ENCODE measurements around the gene RAPGEF4.

RAPGEF4 gene

DNA sequence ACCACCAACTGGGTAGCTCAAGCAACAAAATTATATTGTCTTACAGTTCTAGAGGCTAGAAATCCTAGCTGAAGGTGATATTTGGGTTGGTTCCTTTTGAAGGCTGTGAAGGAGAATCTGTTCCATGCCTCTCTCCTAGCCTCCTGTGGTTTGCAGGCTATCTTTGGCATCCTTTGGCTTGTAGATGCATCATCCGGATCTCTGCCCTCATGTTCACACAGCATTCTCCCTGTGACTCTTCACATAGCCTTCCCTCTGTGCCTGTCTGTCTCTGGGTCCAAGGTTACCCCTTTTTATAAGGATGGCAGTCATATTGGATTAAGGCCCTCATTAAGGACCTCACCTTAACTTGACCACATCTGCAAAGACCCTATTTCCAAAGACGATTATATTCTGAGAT is 261.4 kb downstream of the RAPGEF4 start:
- Histone ChIP-seq H3K27me3 (ENCODE audit: insufficient read depth, low read length) (no peaks in the 10 kb centered on the region), H3K4me3 (ENCODE audit: low read depth, low read length) (no peak overlapping the region), H3K27ac (ENCODE audit: low read depth, low read length) (peak overlapping the region; percentile 44; the same call in 1 of the 2 replicates), H2AFZ (ENCODE audit: low read length, unreplicated experiment) (peak overlapping the region; percentile 7), H3K36me3 (ENCODE audit: insufficient read depth, low read length) (no peaks in the 10 kb centered on the region), H3K79me2 (ENCODE audit: control insufficient read depth, insufficient read depth, low read length, unreplicated experiment) (no peaks in the 10 kb centered on the region), H3K4me1 (ENCODE audit: control insufficient read depth, insufficient read depth, low read length, unreplicated experiment) (peaks cover 21% of the 10 kb centered on the region)

DNA sequence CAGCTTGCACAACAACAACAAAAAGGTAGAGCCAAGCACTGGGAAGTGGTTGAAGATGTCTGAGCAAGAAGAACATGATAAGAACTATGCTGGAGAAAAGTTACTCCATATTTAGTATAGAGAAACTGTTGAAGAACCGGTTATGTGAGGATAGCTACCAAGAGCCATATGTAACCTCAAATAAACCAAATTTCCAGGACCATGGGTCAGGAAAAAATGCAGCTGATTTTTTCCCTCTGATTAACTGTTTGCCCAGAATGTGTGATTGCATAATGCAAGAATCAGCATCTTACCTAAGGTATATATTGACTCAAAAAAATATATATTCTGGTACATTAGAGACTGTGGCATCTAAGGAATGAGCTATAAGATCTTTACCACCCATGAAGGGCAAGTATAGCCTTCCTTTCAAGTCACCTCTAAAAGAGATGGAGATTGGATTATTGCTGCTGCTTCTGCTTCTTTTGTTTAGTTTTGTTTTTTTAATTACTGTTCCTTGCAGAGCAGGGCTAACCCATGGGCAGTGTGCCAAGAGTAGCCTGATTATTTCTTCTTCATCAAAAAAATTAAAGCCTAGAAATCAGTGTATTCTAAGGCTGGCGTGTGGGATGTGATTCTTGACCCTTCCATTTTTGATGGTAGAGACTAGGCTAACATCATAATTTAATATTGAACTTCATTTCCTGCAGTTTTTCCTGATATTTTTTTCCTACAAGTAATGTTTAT is 263.1 kb downstream of the RAPGEF4 start:
- Histone ChIP-seq H3K4me3 (ENCODE audit: low read depth, low read length) (no peak overlapping the region), H2AFZ (ENCODE audit: low read length, unreplicated experiment) (no peak overlapping the region)

DNA sequence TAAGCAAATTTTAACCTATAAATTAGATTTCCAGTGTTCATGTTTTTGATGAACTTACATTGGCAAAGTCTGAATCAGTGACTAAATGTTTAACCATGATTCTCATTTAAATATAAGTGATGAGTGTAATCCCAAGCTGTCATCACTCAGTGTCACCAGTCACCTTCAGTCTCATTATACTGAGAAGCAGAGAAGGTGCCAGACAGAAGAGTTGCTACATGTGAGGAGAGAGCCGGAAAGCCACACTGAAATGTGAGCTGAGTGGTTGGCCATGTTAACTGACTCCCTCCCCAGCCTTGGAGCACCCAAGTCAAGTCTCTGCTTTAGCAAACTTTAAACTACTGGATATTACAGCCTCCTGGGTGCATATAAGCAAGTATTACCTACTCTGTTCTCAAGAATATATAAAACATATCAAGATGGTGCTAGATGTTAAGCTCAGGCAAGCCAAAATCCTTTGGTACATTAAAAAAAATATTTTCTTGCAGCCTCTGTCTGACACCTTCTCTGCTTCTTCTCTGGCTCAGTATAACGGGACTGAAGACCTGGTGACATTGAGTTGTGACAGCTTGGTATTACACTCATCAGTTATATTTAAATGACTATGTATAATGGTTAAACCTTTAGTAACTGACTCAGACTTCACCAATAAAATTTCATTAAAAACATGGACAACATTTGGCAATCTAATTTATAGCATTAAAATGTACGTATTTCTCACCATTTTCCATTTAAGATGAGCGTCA is 264.2 kb downstream of the RAPGEF4 start:
- Histone ChIP-seq H3K79me2 (ENCODE audit: control insufficient read depth, insufficient read depth, low read length, unreplicated experiment) (no peaks in the 10 kb centered on the region), H3K36me3 (ENCODE audit: insufficient read depth, low read length) (no peaks in the 10 kb centered on the region), H3K4me3 (ENCODE audit: low read depth, low read length) (no peak overlapping the region), H3K27ac (ENCODE audit: low read depth, low read length) (no peak overlapping the region), H3K27me3 (ENCODE audit: insufficient read depth, low read length) (no peaks in the 10 kb centered on the region), H3K4me1 (ENCODE audit: control insufficient read depth, insufficient read depth, low read length, unreplicated experiment) (peaks cover 21% of the 10 kb centered on the region), H2AFZ (ENCODE audit: low read length, unreplicated experiment) (no peak overlapping the region)

More for the DNA sequence above, 263.1 kb downstream of the RAPGEF4 start:
- Histone ChIP-seq H3K79me2 (ENCODE audit: control insufficient read depth, insufficient read depth, low read length, unreplicated experiment) (no peaks in the 10 kb centered on the region), H3K36me3 (ENCODE audit: insufficient read depth, low read length) (no peaks in the 10 kb centered on the region), H3K27me3 (ENCODE audit: insufficient read depth, low read length) (no peaks in the 10 kb centered on the region), H3K4me1 (ENCODE audit: control insufficient read depth, insufficient read depth, low read length, unreplicated experiment) (peaks cover 21% of the 10 kb centered on the region), H3K27ac (ENCODE audit: low read depth, low read length) (no peak overlapping the region)

DNA sequence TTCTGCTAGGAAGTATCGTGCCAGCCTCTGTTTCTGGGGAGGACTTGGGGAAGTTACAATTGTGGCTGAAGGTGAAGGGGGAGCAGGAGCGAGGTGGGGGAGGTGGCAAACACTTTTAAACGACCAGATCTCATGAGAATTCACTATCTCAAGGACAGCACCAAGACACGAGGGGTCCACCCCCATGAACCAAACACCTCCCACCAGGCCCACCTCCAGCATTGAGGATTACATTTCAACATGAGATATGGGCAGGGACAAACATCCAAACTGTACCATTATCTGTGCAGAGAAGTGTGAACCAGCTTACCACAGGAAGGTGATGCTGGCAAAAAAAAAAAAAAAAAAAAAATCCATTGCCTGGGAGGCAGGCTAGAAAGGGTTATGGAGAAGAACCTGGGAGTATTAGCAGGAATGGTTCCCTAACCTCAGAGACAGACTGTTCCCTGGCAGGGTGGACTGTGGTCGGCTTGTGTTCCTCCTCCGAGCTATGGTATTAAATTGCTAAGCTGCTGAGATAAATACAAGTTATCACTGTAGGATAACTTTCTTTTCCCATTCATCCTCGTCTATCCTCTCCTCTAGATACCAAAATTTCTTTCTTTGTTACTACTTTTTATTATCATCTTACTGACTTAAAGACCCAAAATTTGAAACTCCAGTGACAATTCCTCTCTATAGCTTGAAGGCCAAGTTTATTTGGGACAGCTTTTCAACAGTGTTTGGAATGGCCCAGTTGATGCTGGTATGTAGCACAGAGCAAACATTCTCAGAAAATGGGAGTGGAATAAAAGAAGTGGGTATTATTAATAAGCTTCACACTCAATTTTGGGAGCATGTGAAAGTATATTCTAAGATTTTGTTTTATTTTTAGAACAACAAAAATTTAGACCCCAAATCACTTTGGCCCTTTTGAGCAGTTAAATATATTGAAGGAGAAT is 266.3 kb downstream of the RAPGEF4 start:
- Histone ChIP-seq H3K27ac (ENCODE audit: low read depth, low read length) (no peak overlapping the region), H3K4me3 (ENCODE audit: low read depth, low read length) (no peak overlapping the region), H3K27me3 (ENCODE audit: insufficient read depth, low read length) (no peaks in the 10 kb centered on the region), H3K79me2 (ENCODE audit: control insufficient read depth, insufficient read depth, low read length, unreplicated experiment) (no peaks in the 10 kb centered on the region), H3K4me1 (ENCODE audit: control insufficient read depth, insufficient read depth, low read length, unreplicated experiment) (peaks cover 3% of the 10 kb centered on the region), H3K36me3 (ENCODE audit: insufficient read depth, low read length) (no peaks in the 10 kb centered on the region), H2AFZ (ENCODE audit: low read length, unreplicated experiment) (no peak overlapping the region)

DNA sequence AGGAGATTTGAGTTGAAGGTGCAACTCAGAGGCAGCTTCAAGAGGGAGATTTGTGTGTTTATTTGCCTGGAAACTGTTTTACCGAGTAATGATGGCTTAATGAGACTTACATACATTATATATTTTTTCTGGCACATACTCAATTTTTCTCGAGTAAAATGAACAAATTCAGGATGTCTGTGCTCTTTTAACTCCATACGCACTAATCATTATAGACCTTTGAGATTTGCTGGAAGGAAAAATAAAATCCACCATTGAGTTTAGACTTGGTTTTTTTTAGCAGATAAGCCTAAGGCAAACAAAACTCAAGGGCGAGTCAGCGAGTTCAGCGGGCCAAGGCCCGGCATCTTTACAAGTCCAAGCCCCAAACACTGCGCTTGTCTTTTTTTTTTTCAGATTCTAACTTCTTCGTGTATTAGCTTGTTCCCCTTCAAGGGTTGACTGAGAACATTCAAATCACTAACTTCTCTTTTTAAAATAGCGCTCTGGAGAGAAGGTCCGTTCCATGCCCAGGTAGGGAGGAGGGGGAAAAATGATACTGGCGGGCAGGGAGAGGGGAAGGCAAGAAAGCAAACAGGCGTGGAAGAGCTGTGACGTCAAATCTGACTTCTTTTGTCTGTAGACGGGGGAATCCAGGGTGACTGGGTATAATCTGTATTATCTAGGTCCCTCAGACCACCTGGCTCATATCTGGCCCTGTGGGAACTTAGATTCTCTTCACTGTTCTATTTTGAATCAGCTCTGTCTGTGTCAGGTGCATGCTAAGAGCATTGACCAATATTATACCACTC is 267.3 kb downstream of the RAPGEF4 start:
- H3K36me3 ChIP-seq (ENCODE audit: insufficient read depth, low read length), result no peaks in the 10 kb centered on the region
- no peaks in the 10 kb centered on the region for H3K79me2 ChIP-seq (ENCODE audit: control insufficient read depth, insufficient read depth, low read length, unreplicated experiment)
- H3K27ac ChIP-seq (ENCODE audit: low read depth, low read length), result no peak overlapping the region
- no peaks in the 10 kb centered on the region for H3K4me1 ChIP-seq (ENCODE audit: control insufficient read depth, insufficient read depth, low read length, unreplicated experiment)
- no peaks in the 10 kb centered on the region for H3K27me3 ChIP-seq (ENCODE audit: insufficient read depth, low read length)
- no peak overlapping the region for H3K4me3 ChIP-seq (ENCODE audit: low read depth, low read length)
- H2AFZ ChIP-seq (ENCODE audit: low read length, unreplicated experiment), result no peak overlapping the region

DNA sequence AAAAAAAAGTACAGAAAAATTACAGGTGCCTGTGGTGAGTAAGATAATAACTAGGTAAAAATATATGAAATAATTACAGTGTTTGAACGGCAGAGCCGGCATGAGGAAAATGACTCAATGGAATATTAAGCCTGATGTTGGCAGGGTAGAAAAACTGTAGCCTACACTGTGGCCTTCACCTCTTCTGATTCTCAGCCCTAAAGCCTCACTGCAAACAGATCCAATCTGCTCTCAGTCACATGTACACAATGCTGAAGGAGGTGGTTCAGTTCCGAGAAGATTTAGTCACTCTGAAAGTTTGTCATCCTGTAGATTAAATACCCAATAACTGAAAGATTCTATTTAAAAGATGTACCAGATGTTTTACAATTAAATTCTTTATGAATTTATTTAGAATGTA is 273.1 kb downstream of the RAPGEF4 start:
- Histone ChIP-seq H3K4me3 (ENCODE audit: low read depth, low read length) (no peak overlapping the region), H2AFZ (ENCODE audit: low read length, unreplicated experiment) (no peak overlapping the region), H3K36me3 (ENCODE audit: insufficient read depth, low read length) (no peaks in the 10 kb centered on the region), H3K27ac (ENCODE audit: low read depth, low read length) (no peak overlapping the region), H3K27me3 (ENCODE audit: insufficient read depth, low read length) (no peaks in the 10 kb centered on the region), H3K4me1 (ENCODE audit: control insufficient read depth, insufficient read depth, low read length, unreplicated experiment) (no peaks in the 10 kb centered on the region), H3K79me2 (ENCODE audit: control insufficient read depth, insufficient read depth, low read length, unreplicated experiment) (no peaks in the 10 kb centered on the region)

DNA sequence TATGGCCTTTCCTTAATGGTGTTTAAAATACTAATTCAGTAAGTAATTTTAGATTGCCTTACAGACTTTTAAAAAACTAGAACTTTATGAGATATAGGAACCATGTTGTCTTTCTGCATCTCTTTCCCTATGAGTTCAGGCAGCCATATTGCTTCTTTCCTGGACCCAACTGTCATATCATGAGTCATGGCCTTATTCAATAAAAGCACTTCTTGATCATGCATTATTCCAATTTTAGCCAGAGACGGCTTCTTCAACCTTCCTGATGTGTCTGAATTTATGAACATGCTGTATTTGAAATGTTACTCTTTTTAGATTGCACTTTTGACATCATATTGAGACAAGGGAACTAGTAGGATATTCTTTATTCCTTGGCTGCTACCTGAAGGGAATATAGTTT is 274.6 kb downstream of the RAPGEF4 start:
- Histone ChIP-seq H3K4me1 (ENCODE audit: control insufficient read depth, insufficient read depth, low read length, unreplicated experiment) (no peaks in the 10 kb centered on the region), H2AFZ (ENCODE audit: low read length, unreplicated experiment) (no peak overlapping the region), H3K27me3 (ENCODE audit: insufficient read depth, low read length) (peaks cover 6% of the 10 kb centered on the region), H3K36me3 (ENCODE audit: insufficient read depth, low read length) (no peaks in the 10 kb centered on the region), H3K4me3 (ENCODE audit: low read depth, low read length) (no peak overlapping the region), H3K27ac (ENCODE audit: low read depth, low read length) (no peak overlapping the region), H3K79me2 (ENCODE audit: control insufficient read depth, insufficient read depth, low read length, unreplicated experiment) (no peaks in the 10 kb centered on the region)

DNA sequence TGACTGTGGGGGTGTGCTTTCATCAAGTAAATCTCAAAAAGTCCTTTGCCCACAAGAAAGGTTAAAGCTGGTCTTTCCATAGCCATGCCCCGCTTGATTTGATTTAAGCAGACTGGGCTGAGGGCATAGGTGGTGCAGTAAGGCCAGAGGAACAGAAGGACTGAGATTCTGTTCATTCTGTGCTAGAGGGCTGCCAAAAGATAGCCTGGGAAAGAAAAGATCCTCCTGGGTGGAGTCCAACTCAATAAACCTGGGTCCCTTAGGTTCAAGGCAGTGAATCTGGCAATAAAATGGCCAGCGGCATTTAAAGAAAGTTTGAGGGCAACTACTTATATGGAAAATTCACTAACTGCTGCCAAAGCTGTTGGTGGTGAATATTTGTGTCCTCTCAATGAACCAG is 280.8 kb downstream of the RAPGEF4 start:
- H3K4me3 ChIP-seq (ENCODE audit: low read depth, low read length), result no peak overlapping the region
- H3K27me3 ChIP-seq (ENCODE audit: insufficient read depth, low read length), result peaks cover 10% of the 10 kb centered on the region
- H2AFZ ChIP-seq (ENCODE audit: low read length, unreplicated experiment), result no peak overlapping the region
- H3K27ac ChIP-seq (ENCODE audit: low read depth, low read length), result no peak overlapping the region
- H3K4me1 ChIP-seq (ENCODE audit: control insufficient read depth, insufficient read depth, low read length, unreplicated experiment), result no peaks in the 10 kb centered on the region
- H3K79me2 ChIP-seq (ENCODE audit: control insufficient read depth, insufficient read depth, low read length, unreplicated experiment), result no peaks in the 10 kb centered on the region
- no peaks in the 10 kb centered on the region for H3K36me3 ChIP-seq (ENCODE audit: insufficient read depth, low read length)

DNA sequence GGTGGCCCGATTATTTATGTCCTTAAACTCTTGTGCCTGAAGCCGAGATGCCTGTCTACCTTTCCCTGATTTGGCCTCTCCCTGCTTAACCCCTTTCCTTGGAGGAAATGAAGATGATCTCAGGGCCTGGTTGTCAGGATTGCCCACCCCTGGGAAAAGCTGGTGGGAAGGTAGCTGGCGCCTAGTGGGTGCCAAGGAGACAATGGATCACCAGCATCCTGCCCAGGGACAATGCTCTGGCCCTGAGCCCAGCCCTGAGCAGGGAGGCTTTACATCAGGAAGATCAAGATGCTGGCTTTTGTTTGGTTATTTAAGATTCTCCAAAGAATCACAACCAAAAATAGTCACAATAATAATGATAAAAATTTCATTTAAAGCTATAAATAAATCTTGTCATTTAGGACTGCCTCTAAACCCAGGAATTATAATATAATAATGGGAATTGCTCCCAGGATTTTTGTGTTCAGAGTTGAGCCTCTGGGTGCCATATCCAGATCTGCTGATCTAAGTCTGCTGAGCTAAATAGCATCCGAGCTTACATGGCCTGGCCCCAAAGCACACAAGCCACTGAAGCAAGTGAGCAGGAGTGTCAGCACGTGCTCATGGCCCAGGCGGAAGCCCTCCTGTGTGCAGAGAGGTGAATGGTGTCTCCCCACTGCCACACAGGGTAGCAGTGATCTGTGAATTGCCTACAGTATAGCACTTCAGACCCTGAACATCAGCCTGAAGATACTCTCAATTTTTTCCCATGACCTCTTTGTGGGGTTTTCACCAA is 282.2 kb downstream of the RAPGEF4 start:
- H2AFZ ChIP-seq (ENCODE audit: low read length, unreplicated experiment), result no peak overlapping the region
- no peaks in the 10 kb centered on the region for H3K79me2 ChIP-seq (ENCODE audit: control insufficient read depth, insufficient read depth, low read length, unreplicated experiment)
- no peak overlapping the region for H3K27ac ChIP-seq (ENCODE audit: low read depth, low read length)

More for the DNA sequence above, 282.2 kb downstream of the RAPGEF4 start:
- H3K4me3 ChIP-seq (ENCODE audit: low read depth, low read length), result no peak overlapping the region
- H3K27me3 ChIP-seq (ENCODE audit: insufficient read depth, low read length), result peaks cover 10% of the 10 kb centered on the region
- H3K36me3 ChIP-seq (ENCODE audit: insufficient read depth, low read length), result no peaks in the 10 kb centered on the region
- H3K4me1 ChIP-seq (ENCODE audit: control insufficient read depth, insufficient read depth, low read length, unreplicated experiment), result no peaks in the 10 kb centered on the region
